CD4-positive, alpha-beta T cell treated with Interleukin-4 for 4 hours (primary cell): Measurements from ENCODE around the gene PMVK.
"Not testable (repeated sequence)": the region's sequence is repeated elsewhere in the genome, so short reads cannot be mapped to it uniquely, and the experiment has no call there.

ENCODE experiments used
- DNase-seq: peaks from one replicate; pipeline ENCODE4 v3.0.0-alpha.2; 2020

The PMVK gene

GRCh38 chr1:154936555-154937084, at the start of gene PMVK:
PMVK (minus strand) TSS chr1:154936719; CDS start chr1:154936685, 34 bp downstream.
- peak; percentile 96 for DNase-seq

- no peak for DNase-seq
Observed at GRCh38 chr1:154983776-154984466, 47.4 kb upstream of the PMVK start.

- DNase-seq, result peak; percentile 99
Observed at GRCh38 chr1:154982897-154983648, 46.6 kb upstream of the PMVK start, which contains the start of gene FLAD1. FLAD1 (plus strand) TSS chr1:154983344; CDS start chr1:154983695, 351 bp downstream.

- DNase-seq, result no peak
Observed at GRCh38 chr1:154982341-154982740, 45.8 kb upstream of the PMVK start.

- DNase-seq, result no peak
Observed at GRCh38 chr1:154978360-154978759, 41.8 kb upstream of the PMVK start.

- not testable (repeated sequence) for DNase-seq
Observed at GRCh38 chr1:154977762-154978161, 41.2 kb upstream of the PMVK start.

- no peak for DNase-seq
Observed at GRCh38 chr1:154975409-154976059, 39.0 kb upstream of the PMVK start.

GRCh38 chr1:154974808-154975408, 38.4 kb upstream of the PMVK start:
- DNase-seq, result peak; percentile 95

- peak; percentile 100 for DNase-seq
Observed at GRCh38 chr1:154974102-154974807, 37.7 kb upstream of the PMVK start, which contains the start of gene CKS1B. CKS1B (plus strand) TSS chr1:154974681; CDS start chr1:154974746, 65 bp downstream.

- peak; percentile 91 for DNase-seq
Observed at GRCh38 chr1:154973344-154974101, 37.0 kb upstream of the PMVK start.

GRCh38 chr1:154972517-154973343, 36.2 kb upstream of the PMVK start:
- no peak for DNase-seq

GRCh38 chr1:154972213-154972516, 35.6 kb upstream of the PMVK start:
- no peak for DNase-seq

GRCh38 chr1:154971341-154971998, 35.0 kb upstream of the PMVK start:
- DNase-seq, result no peak

GRCh38 chr1:154970631-154971340, 34.3 kb upstream of the PMVK start, which contains the start of gene SHC1:
SHC1 (minus strand) TSS chr1:154970747; CDS start chr1:154970526, 221 bp downstream.
- no peak for DNase-seq

GRCh38 chr1:154969860-154970452, 33.4 kb upstream of the PMVK start:
- DNase-seq, result no peak

GRCh38 chr1:154969246-154969645, 32.7 kb upstream of the PMVK start:
- no peak for DNase-seq

GRCh38 chr1:154968731-154969130, 32.2 kb upstream of the PMVK start:
- no peak for DNase-seq

GRCh38 chr1:154967331-154967950, 30.9 kb upstream of the PMVK start:
- no peak for DNase-seq
